Stimulated activated CD4-positive, alpha-beta T cell treated with anti-CD3 and anti-CD28 coated beads, Interleukin-12 subunit alpha, Interleukin-12 subunit beta, amount 100 ng/mL, for 48 hours (primary cell): ENCODE data around the gene ZDHHC20.
A peak's percentile ranks its signal among the peaks of the same experiment; 100 is the strongest.

Experiments used
- DNase-seq, 3 donors: peaks; one replicate each; pipeline ENCODE4 v3.0.0-alpha.2; 2020; ENCODE audit warnings: low read depth in 2 of 3, low spot score in 1 of 3

Gene ZDHHC20

GRCh38 chr13:21458813-21459701 is at the start of gene ZDHHC20:
ZDHHC20 (minus strand) TSS chr13:21459303; CDS start chr13:21459171, 132 bp downstream.
- DNase-seq, result peak; percentile 78 to 94 (median 88)

- DNase-seq, result no peak
Measured at GRCh38 chr13:21504379-21504778, 45.3 kb upstream of the ZDHHC20 start.

- no peak for DNase-seq
Measured at GRCh38 chr13:21501686-21502085, 42.6 kb upstream of the ZDHHC20 start.

GRCh38 chr13:21486322-21486721 is 27.2 kb upstream of the ZDHHC20 start:
- DNase-seq, result no peak

GRCh38 chr13:21483748-21484147 is 24.6 kb upstream of the ZDHHC20 start:
- no peak for DNase-seq

- DNase-seq, result no peak
Measured at GRCh38 chr13:21481359-21481758, 22.3 kb upstream of the ZDHHC20 start.

- DNase-seq, result peak in 2 of 3 donors; percentile 19 to 69
Measured at GRCh38 chr13:21478881-21479808, 20.0 kb upstream of the ZDHHC20 start.

GRCh38 chr13:21476893-21477472 is 17.9 kb upstream of the ZDHHC20 start:
- DNase-seq, result peak; percentile 73 to 83 (median 74)

GRCh38 chr13:21475115-21475514 is 16.0 kb upstream of the ZDHHC20 start:
- no peak for DNase-seq

- no peak for DNase-seq
Measured at GRCh38 chr13:21470785-21471184, 11.7 kb upstream of the ZDHHC20 start.

GRCh38 chr13:21466527-21466926 is 7.4 kb upstream of the ZDHHC20 start:
- no peak for DNase-seq

GRCh38 chr13:21465710-21466160 is 6.6 kb upstream of the ZDHHC20 start:
- no peak for DNase-seq

- no peak for DNase-seq
Measured at GRCh38 chr13:21463424-21463823, 4.3 kb upstream of the ZDHHC20 start.

- DNase-seq, result no peak
Measured at GRCh38 chr13:21461131-21461530, 2.0 kb upstream of the ZDHHC20 start.

GRCh38 chr13:21458451-21458812 is 671 bp downstream of the ZDHHC20 start:
- DNase-seq, result peak; percentile 24 to 49 (median 35)

- no peak for DNase-seq
Measured at GRCh38 chr13:21453387-21454081, 5.6 kb downstream of the ZDHHC20 start.

GRCh38 chr13:21450936-21451335 is 8.2 kb downstream of the ZDHHC20 start:
- DNase-seq, result no peak

GRCh38 chr13:21446656-21447055 is 12.4 kb downstream of the ZDHHC20 start:
- DNase-seq, result no peak

- no peak for DNase-seq
Measured at GRCh38 chr13:21445759-21446158, 13.3 kb downstream of the ZDHHC20 start.

- no peak for DNase-seq
Measured at GRCh38 chr13:21443171-21443570, 15.9 kb downstream of the ZDHHC20 start.

GRCh38 chr13:21436582-21436981 is 22.5 kb downstream of the ZDHHC20 start:
- DNase-seq, result no peak
